ENCODE data around the gene SMYD2.

SMYD2 gene

GRCh38 chr1:214361636-214362035, 80.7 kb downstream of the SMYD2 start:
- no peak for DNase-seq (ENCODE audit: low read depth)

GRCh38 chr1:214362188-214362882, 81.4 kb downstream of the SMYD2 start:
- DNase-seq (ENCODE audit: low read depth): no peak

GRCh38 chr1:214363386-214363785, 82.4 kb downstream of the SMYD2 start:
- no peak for DNase-seq (ENCODE audit: low read depth)

GRCh38 chr1:214364386-214364785, 83.4 kb downstream of the SMYD2 start:
- DNase-seq (ENCODE audit: low read depth): no peak

GRCh38 chr1:214364786-214365295, 83.9 kb downstream of the SMYD2 start:
- DNase-seq (ENCODE audit: low read depth): no peak

- no peak for DNase-seq (ENCODE audit: low read depth)
These were observed 86.9 kb downstream of the SMYD2 start for GRCh38 chr1:214367841-214368240.

- DNase-seq (ENCODE audit: low read depth): no peak
These were observed 88.4 kb downstream of the SMYD2 start for GRCh38 chr1:214369364-214369763.

GRCh38 chr1:214370615-214371014, 89.7 kb downstream of the SMYD2 start:
- DNase-seq (ENCODE audit: low read depth): no peak

- DNase-seq (ENCODE audit: low read depth): no peak
These were observed 91.1 kb downstream of the SMYD2 start for GRCh38 chr1:214372092-214372491.

- no peak for DNase-seq (ENCODE audit: low read depth)
These were observed 96.5 kb downstream of the SMYD2 start for GRCh38 chr1:214377485-214377884.

GRCh38 chr1:214377886-214378285, 96.9 kb downstream of the SMYD2 start:
- DNase-seq (ENCODE audit: low read depth): peak; percentile 35

GRCh38 chr1:214378492-214378891, 97.5 kb downstream of the SMYD2 start:
- no peak for DNase-seq (ENCODE audit: low read depth)

- DNase-seq (ENCODE audit: low read depth): no peak
These were observed 98.4 kb downstream of the SMYD2 start for GRCh38 chr1:214379236-214379970.

GRCh38 chr1:214380396-214380795, 99.4 kb downstream of the SMYD2 start:
- DNase-seq (ENCODE audit: low read depth): no peak

- no peak for DNase-seq (ENCODE audit: low read depth)
These were observed 100.2 kb downstream of the SMYD2 start for GRCh38 chr1:214380986-214381695.

GRCh38 chr1:214383381-214384372, 102.7 kb downstream of the SMYD2 start:
- DNase-seq (ENCODE audit: low read depth): no peak

GRCh38 chr1:214384373-214385079, 103.6 kb downstream of the SMYD2 start:
- DNase-seq (ENCODE audit: low read depth): no peak

GRCh38 chr1:214385428-214385827, 104.5 kb downstream of the SMYD2 start:
- DNase-seq (ENCODE audit: low read depth): no peak

- no peak for DNase-seq (ENCODE audit: low read depth)
These were observed 105.4 kb downstream of the SMYD2 start for GRCh38 chr1:214386333-214386732.
